Measurements from ENCODE around the gene CEP192. TPM values are rescaled to one million over a fixed set of nuclear protein-coding genes. Genes with fewer than 3 reads are reported as not detected.

Gene CEP192
- total and polyA plus RNA-seq, 2 donors (not counting 1 experiment from before 2014, with no cell fraction given): 39.3 to 47.3 TPM

GRCh38 chr18:13025233-13025632 lies 34.1 kb downstream of the CEP192 start:
- WGBS (ENCODE audit: insufficient coverage): 93% methylated on average over 2 of the region's 2 CpGs
- Histone ChIP-seq H3K9ac (ENCODE audit: low read length) (no peak overlapping the region), H2AFZ (ENCODE audit: insufficient read depth, low read depth, low read length, poor library complexity, severe bottlenecking) (no peak overlapping the region), H3K36me3 (replicated peaks in 1 of 2; ENCODE audit: control extremely low read depth in 1 of 2, control insufficient read depth in 1 of 2, extremely low read depth in 1 of 2, insufficient read depth in 2 of 2, low read length in 1 of 2) (peaks cover 25 to 58% of the 10 kb centered on the region in 2 experiments), H3K4me3 (ENCODE audit: control extremely low read depth in 1 of 5, extremely low read depth in 1 of 5, insufficient read depth in 1 of 5, low read depth in 2 of 5, low read length in 4 of 5) (no peak overlapping the region), H4K20me1 (ENCODE audit: control insufficient read depth, insufficient read depth, low read length, poor library complexity, severe bottlenecking) (no peaks in the 10 kb centered on the region), H3K27ac (ENCODE audit: low read length in 2 of 2) (no peak overlapping the region), H3K9me3 (ENCODE audit: control extremely low read depth in 1 of 3, control insufficient read depth in 2 of 3, insufficient read depth in 1 of 3, low read length in 2 of 3) (peaks cover 0 to 3% (median 0%) of the 10 kb centered on the region in 3 donors), H3K4me2 (replicated peaks; ENCODE audit: low read depth, low read length, poor library complexity, severe bottlenecking) (no peak overlapping the region), H3K27me3 (replicated peaks in 1 of 4; ENCODE audit: control extremely low read depth in 1 of 4, control insufficient read depth in 3 of 4, insufficient read depth in 4 of 4, low read length in 3 of 4) (no peaks in the 10 kb centered on the region), H3K79me2 (ENCODE audit: control insufficient read depth, insufficient read depth, low read length) (peaks cover 16% of the 10 kb centered on the region), H3K4me1 (ENCODE audit: control insufficient read depth in 2 of 2, insufficient read depth in 2 of 2, low read length in 2 of 2) (no peaks in the 10 kb centered on the region)
- Mint-ChIP-seq H3K27me3 (no peaks in the 10 kb centered on the region), H3K9me3 (ENCODE audit: insufficient read depth) (peaks cover 2% of the 10 kb centered on the region), H3K4me3 (no peak overlapping the region), H3K4me1 (peaks cover 6% of the 10 kb centered on the region), H3K27ac (no peak overlapping the region)
- no peak for DNase-seq
- intact Hi-C loops (cut with micrococcal nuclease): no loop called here
- ChIA-PET CTCF (no interaction called here), POLR2A (no interaction called here)
- no peak for ATAC-seq (ENCODE audit: low read depth)
- TF ChIP-seq EZH2 (IDR thresholded peaks at IDR 0.05; ENCODE audit: borderline replicate concordance, insufficient read depth, low read depth, low read length, poor library complexity, severe bottlenecking) (no peak), CTCF (IDR thresholded peaks at IDR 0.05) (no peak)

DNA sequence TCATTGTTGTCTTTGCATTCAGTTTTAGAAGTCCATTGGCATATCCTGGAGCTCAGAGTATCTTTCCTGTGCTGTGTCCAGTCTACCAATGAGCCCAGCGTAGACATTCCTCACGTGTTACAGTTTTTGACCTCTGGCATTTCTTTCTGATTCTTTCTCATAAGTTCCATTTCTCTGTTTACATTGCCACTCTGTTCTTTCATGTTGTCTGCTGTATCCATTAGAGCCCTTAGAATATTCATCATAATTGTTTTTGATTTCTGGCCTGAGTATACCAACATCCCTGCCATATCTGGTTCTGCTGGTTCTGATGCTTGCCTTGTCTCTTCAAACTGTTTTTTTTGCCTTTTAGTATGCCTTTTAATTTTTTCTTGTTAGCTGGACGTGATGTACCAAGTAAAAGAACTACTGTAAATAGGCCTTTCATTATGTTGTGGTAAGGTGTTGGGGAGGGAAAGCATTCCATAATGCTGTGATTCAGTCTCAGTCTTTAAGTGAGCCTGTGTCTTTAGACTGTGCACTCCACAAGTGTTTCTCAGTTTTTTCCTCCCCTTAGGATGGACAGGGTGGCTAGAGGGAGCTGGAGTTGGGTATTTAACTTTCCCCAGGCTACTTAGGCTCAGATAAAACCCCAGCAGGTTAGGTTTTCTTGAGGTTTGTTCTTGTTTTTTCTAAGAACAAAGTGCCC lies 35.6 kb downstream of the CEP192 start:
- ChIA-PET POLR2A (interaction anchor here (0.6 kb wide), 1 partner anchor 560 kb away, joined by 4 read pairs; no protein-coding TSS in a partner anchor), CTCF (no interaction called here)
- Histone ChIP-seq H3K4me1 (ENCODE audit: control insufficient read depth in 2 of 2, insufficient read depth in 2 of 2, low read length in 2 of 2) (no peaks in the 10 kb centered on the region), H3K79me2 (ENCODE audit: control insufficient read depth, insufficient read depth, low read length) (peaks cover 16% of the 10 kb centered on the region), H3K4me3 (ENCODE audit: control extremely low read depth in 1 of 5, extremely low read depth in 1 of 5, insufficient read depth in 1 of 5, low read depth in 2 of 5, low read length in 4 of 5) (no peak overlapping the region), H3K27ac (ENCODE audit: low read length in 2 of 2) (no peak overlapping the region), H3K9me3 (ENCODE audit: control extremely low read depth in 1 of 3, control insufficient read depth in 2 of 3, insufficient read depth in 1 of 3, low read length in 2 of 3) (peaks cover 0 to 3% (median 0%) of the 10 kb centered on the region in 3 donors), H3K27me3 (replicated peaks in 1 of 4; ENCODE audit: control extremely low read depth in 1 of 4, control insufficient read depth in 3 of 4, insufficient read depth in 4 of 4, low read length in 3 of 4) (no peaks in the 10 kb centered on the region), H4K20me1 (ENCODE audit: control insufficient read depth, insufficient read depth, low read length, poor library complexity, severe bottlenecking) (no peaks in the 10 kb centered on the region), H3K36me3 (replicated peaks in 1 of 2; ENCODE audit: control extremely low read depth in 1 of 2, control insufficient read depth in 1 of 2, extremely low read depth in 1 of 2, insufficient read depth in 2 of 2, low read length in 1 of 2) (peaks cover 27 to 61% of the 10 kb centered on the region in 2 experiments), H3K9ac (ENCODE audit: low read length) (no peak overlapping the region), H2AFZ (ENCODE audit: insufficient read depth, low read depth, low read length, poor library complexity, severe bottlenecking) (no peak overlapping the region), H3K4me2 (replicated peaks; ENCODE audit: low read depth, low read length, poor library complexity, severe bottlenecking) (no peak overlapping the region)
- TF ChIP-seq EZH2 (IDR thresholded peaks at IDR 0.05; ENCODE audit: borderline replicate concordance, insufficient read depth, low read depth, low read length, poor library complexity, severe bottlenecking) (no peak), CTCF (IDR thresholded peaks at IDR 0.05) (no peak)
- H3K27me3 Mint-ChIP-seq: no peaks in the 10 kb centered on the region
- H3K9me3 Mint-ChIP-seq (ENCODE audit: insufficient read depth): peaks cover 2% of the 10 kb centered on the region
- no peak overlapping the region for H3K27ac Mint-ChIP-seq
- no peak for ATAC-seq (ENCODE audit: low read depth)
- 95% methylated on average over 2 of the region's 3 CpGs for WGBS (ENCODE audit: insufficient coverage)
- H3K4me3 Mint-ChIP-seq: no peak overlapping the region
- intact Hi-C loops (cut with micrococcal nuclease): no loop called here
- DNase-seq: no peak
- H3K4me1 Mint-ChIP-seq: peaks cover 3% of the 10 kb centered on the region
